Measurements from ENCODE around the gene E2F3.
"Not testable (repeated sequence)": the region's sequence is repeated elsewhere in the genome, so short reads cannot be mapped to it uniquely, and the experiment has no call there.

E2F3 gene

GRCh38 chr6:20468209-20468608 lies 66.5 kb downstream of the E2F3 start:
- no peak for DNase-seq

GRCh38 chr6:20472748-20473147 lies 71.1 kb downstream of the E2F3 start:
- DNase-seq, result no peak

DNA sequence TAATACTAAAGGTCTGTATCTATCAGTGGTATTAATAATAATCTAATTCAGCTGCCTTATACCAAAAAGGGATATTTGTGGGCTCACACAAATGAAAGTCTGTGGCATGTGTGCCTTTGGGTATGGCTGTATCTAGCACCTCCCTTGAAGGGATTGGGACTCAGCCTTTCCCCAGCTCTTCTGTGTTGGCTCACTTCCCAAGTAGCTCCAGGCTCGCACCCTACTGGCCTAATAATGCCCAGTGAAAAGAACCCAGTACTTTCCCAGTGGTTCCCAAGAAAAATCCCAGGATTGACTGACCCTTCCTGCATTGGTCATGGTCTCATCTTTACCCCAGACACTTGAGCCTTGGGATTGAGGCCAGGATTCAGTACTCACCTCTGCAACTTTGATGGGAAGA lies 71.8 kb downstream of the E2F3 start:
- no peak for DNase-seq

GRCh38 chr6:20474874-20475542 lies 73.3 kb downstream of the E2F3 start:
- DNase-seq, result no peak

GRCh38 chr6:20476501-20477043 lies 74.9 kb downstream of the E2F3 start:
- DNase-seq, result no peak

GRCh38 chr6:20477485-20477884 lies 75.8 kb downstream of the E2F3 start:
- DNase-seq, result no peak

DNA sequence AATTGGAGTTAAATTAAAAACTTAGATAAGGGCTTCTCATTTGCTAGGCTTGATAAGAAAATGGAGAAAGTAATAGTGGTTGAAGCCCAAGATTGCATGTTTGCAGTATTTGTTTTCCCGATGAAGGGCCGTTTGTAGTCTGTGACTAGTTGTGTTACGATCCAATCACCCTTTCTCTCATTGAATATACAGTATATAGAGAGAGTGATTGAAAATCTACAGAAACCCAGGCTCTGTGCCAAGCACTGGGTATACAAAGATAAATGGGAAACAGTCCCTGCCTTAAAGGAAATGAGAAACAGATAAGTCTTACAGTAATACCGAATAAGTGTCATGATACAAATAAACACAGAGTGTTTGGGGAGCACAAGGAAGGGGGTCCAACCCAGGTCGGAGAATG lies 77.4 kb downstream of the E2F3 start:
- no peak for DNase-seq

DNA sequence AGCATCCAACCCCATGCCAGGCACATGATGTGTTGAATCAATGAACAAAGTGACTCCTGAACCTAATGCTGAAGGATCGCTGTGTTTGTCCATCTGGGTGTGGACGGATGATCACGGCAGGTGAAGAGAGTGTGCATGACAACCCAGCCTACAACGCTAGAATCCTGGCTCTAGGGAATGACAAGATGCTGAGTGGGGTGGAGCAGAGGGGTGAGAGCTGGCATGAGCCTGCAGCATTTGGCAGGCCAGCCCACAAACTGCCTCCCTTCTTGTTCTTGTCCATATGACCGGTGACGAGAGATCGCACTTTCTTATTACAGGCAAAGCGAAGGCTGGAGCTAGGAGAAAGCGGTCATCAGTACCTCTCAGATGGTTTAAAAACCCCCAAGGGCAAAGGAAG lies 77.8 kb downstream of the E2F3 start:
- DNase-seq, result peak in 1 of 14 donors; percentile 21

DNA sequence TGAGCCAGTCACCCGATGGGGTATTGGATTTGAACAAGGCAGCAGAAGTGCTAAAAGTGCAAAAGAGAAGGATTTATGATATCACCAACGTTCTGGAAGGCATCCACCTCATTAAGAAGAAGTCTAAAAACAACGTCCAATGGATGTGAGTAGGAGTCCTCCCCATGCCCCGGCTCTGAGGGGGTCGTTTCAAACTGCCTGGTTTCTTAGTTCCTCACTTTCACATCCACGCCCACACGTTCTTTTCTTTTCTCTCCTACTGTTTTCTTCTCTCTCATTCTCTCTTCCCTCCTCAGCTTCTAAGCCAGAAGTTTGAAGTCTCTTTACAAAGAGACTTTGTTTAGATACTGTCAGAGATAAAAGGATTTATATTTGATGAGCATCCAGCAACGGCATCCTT lies 79.6 kb downstream of the E2F3 start:
- no peak for DNase-seq

- DNase-seq, result peak in 1 of 14 donors; percentile 4
Observed at GRCh38 chr6:20483887-20484497, 82.3 kb downstream of the E2F3 start.

- DNase-seq, result no peak
Observed at GRCh38 chr6:20486641-20487040, 85.0 kb downstream of the E2F3 start.

DNA sequence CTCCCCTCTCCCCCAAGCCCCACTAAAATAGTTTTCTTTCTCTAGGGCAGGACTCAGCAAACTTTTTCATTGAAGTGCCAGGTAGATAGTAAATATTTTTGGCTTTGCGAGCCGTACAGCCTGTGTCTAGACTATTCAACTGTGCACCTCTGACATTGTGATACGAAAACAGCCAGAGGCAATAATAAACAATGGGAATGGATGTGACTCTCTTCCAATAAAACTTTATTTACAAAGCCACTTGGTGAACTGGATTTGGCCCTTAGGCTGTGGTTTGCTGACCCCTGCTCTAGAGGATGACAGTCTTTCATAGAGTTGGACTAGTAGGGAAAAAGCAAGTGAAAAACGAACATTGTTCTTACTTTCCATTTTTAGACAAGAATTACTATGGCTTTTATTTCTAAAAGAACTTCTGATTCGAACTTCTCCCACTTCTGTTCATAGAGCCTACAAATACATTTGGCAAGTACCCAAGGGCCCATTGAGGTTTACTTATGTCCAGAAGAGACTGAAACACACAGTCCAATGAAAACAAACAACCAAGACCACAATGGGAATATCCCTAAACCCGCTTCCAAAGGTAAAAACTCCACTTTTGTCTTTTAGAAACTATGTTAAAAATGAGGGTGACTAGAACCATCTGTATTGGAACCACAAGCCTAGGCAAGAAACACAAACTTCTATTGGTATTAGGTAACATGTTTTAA lies 86.1 kb downstream of the E2F3 start:
- no peak for DNase-seq

GRCh38 chr6:20490591-20490990 lies 88.9 kb downstream of the E2F3 start:
- no peak for DNase-seq

DNA sequence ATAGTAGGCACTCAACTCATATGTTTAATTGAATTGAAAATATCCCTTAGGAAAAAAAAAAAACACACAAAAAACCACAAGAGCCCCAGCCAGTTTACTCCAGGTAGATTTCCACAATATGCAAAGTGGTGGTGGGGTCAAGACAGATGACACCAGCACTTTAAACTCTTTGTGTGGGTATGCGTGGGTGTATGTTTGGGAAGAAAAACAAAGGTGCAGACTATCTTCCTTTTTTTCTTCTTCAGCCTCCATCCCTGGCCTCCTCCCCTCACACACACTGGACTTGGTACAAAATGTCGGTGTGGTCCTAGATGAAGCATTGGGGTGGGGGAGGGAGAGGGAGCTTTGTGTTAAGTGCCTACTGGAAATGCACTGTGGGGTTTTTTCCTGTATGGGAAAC lies 90.4 kb downstream of the E2F3 start:
- DNase-seq, result no peak

DNA sequence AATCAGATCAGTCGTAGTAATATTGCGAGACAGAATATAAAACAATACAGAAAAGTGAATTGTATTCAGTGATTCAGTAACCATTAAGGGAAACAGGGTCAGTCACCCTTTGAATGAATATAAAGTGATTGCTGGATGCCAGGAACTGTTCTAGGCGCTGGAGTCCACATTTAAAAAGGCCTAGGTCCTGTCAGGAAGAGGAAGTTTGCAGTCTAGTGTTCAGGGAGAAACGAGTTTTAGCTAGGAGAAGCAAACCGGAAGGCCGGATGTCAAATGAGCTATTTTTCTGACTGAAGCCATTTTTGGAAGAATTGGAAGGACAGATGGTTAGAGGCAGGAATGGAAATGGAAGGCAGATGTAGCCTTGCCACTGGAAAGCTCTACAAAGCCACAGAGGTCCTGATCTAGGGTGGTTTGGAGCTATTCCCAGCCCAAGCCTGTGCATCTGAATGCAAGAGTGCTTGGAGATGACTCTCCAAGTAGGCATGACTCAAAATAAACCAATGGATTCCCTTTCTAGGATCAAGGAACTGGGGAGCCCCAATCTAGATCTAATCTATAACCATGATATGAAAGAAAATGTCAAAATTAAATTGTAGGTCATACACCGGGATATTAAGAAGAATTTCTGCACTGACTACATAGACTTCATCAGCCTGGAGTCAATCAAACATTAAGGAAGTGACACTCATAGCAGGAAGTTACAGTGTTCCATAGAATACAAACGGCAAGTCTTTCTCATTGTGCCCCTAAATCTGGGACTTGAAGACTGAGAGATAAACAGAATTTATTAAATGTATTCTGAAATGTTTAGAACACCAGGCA lies 95.7 kb downstream of the E2F3 start:
- no peak for DNase-seq

DNA sequence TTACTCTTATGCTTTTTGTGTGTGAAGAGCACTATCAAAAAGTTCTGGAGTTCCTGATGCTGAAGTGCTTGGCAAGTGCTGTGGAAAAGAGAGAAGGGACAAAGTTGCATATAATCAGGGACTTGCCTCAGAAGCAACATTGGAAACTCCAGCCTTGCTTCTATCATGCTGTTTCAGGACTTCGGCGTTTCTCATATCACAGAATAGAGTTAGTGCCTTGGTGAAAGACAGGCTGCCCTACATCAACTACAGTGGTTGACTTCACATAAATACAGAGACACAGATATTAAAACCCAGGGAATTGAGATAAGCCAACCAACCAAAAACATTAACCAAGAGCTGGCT lies 96.3 kb downstream of the E2F3 start:
- DNase-seq, result no peak

- no peak for DNase-seq
Observed at GRCh38 chr6:20509212-20509611, 107.5 kb downstream of the E2F3 start.

GRCh38 chr6:20511852-20512251 lies 110.2 kb downstream of the E2F3 start:
- DNase-seq, result no peak

DNA sequence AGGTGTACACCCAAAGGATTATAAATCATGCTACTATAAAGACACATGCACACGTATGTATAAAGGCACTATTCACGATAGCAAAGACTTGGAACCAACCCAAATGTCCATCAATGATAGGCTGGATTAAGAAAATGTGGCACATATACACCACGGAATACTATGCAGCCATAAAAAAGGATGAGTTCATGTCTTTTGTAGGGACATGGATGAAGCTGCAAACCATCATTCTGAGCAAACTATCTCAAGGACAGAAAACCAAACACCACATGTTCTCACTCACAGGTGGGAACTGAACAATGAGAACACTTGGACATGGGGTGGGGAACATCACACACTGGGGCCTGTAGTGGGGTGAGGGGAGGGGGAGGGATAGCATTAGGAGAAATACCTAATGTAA lies 123.5 kb downstream of the E2F3 start:
- not testable (repeated sequence) for DNase-seq

- DNase-seq, result not testable (repeated sequence)
Observed at GRCh38 chr6:20529086-20529448, 127.4 kb downstream of the E2F3 start.

DNA sequence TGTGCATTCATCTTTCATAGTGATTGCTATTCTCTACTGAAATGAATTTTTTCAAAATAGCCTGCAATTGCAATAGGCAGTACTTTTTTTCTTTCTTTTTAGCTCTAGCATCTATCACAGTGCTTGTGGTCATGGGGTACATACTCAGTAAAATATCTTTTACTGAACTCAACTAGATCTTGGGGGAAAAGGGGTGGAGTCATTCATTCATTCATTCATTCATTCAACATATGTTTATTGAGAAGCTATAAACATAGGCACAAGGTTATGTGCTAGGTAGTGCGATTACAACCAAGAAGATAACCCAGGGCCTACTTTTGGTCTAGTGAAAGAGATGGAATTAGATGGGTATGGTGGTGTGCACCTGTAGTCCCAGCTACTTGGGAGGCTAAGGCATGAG lies 131.2 kb downstream of the E2F3 start:
- no peak for DNase-seq

GRCh38 chr6:20533746-20534294 lies 132.1 kb downstream of the E2F3 start:
- no peak for DNase-seq
